ENCODE data around the gene STYXL2.

GRCh38 chr1:167059809-167060107, 34.1 kb upstream of the STYXL2 start:
- no peak for TF ChIP-seq CTCF (IDR thresholded peaks at IDR 0.05 in 8 of 11, conservative IDR thresholded peaks at IDR 0.05 in 3 of 11)
- TF ChIP-seq POLR2A (IDR thresholded peaks at IDR 0.05): no peak
- TF ChIP-seq POLR2AphosphoS5 (IDR thresholded peaks at IDR 0.05): no peak

Data from spleen (tissue), 7 donors.